Fibroblast of pulmonary artery (primary cell): ENCODE data around the gene SH3PXD2A.

Source experiments
- DNase-seq: peaks from one replicate; pipeline ENCODE4 v3.0.0-alpha.2; 2010; ENCODE audit warnings: low read depth
- H3K4me3 ChIP-seq: replicated peaks from 2 replicates; pipeline ENCODE4 v1.5.1; 2011; ENCODE audit warnings: low read depth, mild to moderate bottlenecking, control low read depth, low read length, moderate library complexity
- CTCF ChIP-seq: IDR thresholded peaks from 2 replicates; pipeline ENCODE4 v1.5.1; 2011; ENCODE audit warnings: mild to moderate bottlenecking, control low read depth, low read length, inconsistent platforms; ENCODE audit errors: missing control alignments

Gene SH3PXD2A

GRCh38 chr10:103869336-103869735 is 14.0 kb upstream of the SH3PXD2A start:
- DNase-seq = no peak
- no peak for TF ChIP-seq CTCF
- no peak overlapping the region for H3K4me3 ChIP-seq

GRCh38 chr10:103868200-103868599 is 12.8 kb upstream of the SH3PXD2A start:
- no peak overlapping the region for H3K4me3 ChIP-seq
- TF ChIP-seq CTCF = no peak
- no peak for DNase-seq

- no peak for DNase-seq
- no peak for TF ChIP-seq CTCF
- H3K4me3 ChIP-seq = no peak overlapping the region
Observed at GRCh38 chr10:103861505-103861904, 6.1 kb upstream of the SH3PXD2A start.

DNA sequence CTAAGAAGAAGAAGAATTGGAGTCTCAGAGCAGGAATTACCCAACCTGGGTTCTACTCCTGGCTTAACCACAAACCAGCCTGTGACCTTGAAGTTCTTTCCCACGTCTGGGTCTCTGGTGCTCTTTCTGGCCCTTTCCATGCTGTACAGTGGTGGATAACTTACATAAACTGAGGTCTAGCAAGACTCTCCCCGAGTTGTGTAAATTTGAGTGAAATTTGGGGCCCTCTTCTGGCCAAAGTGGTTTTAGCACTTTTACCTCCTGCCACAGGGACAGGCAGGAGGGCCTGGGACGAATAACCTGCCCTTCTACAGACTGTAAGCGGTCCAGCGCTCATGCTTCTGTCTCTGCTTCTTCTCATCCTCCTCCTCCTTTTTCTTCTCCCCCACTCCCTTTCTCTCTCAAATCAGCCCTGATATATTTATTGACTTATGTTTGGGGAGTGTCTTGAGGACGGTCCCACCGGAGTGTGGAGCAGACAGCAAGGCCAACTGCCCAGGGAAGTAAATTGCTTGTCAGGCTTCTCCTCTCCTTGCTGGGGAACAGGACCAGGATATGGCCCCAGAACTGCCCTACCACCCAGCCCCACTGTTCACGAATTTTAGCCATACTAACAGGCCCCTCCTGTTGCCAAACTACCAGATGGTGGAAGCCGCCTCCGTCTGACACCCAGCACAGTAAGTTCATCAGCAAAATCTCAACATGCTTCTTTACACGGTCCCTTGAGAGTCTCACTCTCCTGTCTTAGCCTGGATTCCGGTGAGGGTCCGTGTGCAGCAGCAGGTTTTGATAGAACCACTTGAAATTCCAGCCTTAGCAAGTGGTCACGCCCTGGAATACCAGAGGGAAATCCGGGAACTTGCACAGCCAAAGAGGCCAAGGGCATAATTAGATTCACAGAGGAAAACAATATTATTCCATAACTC is 4.0 kb upstream of the SH3PXD2A start:
- peak; percentile 80 for DNase-seq
- TF ChIP-seq CTCF = peak; percentile 61
- no peak overlapping the region for H3K4me3 ChIP-seq

GRCh38 chr10:103858360-103858759 is 3.0 kb upstream of the SH3PXD2A start:
- no peak for DNase-seq
- no peak for TF ChIP-seq CTCF

DNA sequence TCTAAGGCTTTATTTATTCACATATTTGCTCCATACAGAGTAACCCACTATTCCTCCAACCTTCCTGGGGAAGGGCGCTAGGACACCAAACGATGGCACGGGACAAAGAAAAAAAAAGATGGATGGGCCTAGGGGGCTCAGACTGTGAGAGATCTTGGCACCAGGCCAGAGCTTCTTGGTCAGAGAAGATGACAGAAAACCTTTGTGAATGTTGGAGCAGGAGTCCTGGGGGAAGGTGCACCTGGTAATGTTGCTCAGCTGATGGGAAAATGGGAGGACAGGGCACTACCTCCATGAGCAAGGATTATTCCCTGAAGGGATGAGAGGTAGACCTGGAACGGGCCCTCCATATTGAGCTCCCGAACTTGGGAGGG is 1.4 kb upstream of the SH3PXD2A start:
- DNase-seq = no peak
- no peak overlapping the region for H3K4me3 ChIP-seq
- no peak for TF ChIP-seq CTCF

More at GRCh38 chr10:103858360-103858759, 3.0 kb upstream of the SH3PXD2A start:
- no peak overlapping the region for H3K4me3 ChIP-seq
